Adrenal gland (tissue), 5 donors: Measurements from ENCODE around the gene DIAPH2.

Experiments
- CTCF ChIP-seq, 6 experiments: fragments of 450-650 bp in 4 of 6; fragments of 200-600 bp in 2 of 6; sonication (generic) in 1 of 6; IDR thresholded peaks; 1 replicate in 5 of 6; 2 replicates in 1 of 6; pipeline versions ENCODE4 v1.5.1 to v1.8.0; 2016 to 2021; ENCODE audit warnings: antibody characterized with exemption in 6 of 6, mild to moderate bottlenecking in 2 of 6, moderate library complexity in 1 of 6
- POLR2A ChIP-seq, 2 donors: fragments of 450-650 bp; IDR thresholded peaks; one replicate each; pipeline ENCODE4 v1.6.1; 2017; ENCODE audit warnings: antibody characterized with exemption in 2 of 2, mild to moderate bottlenecking in 2 of 2, moderate library complexity in 1 of 2
- donor health status: DM: no; HTN: no; CAD: no.

- TF ChIP-seq CTCF (IDR thresholded peaks at IDR 0.05), result no peak
- no peak for TF ChIP-seq POLR2A (IDR thresholded peaks at IDR 0.05)
These were observed 404.5 kb downstream of the DIAPH2 start for GRCh38 chrX:97089116-97089515.
